Vein endothelial cell (primary cell): ENCODE results near the gene GDI2. TPM values are rescaled to one million over a fixed set of nuclear protein-coding genes. Genes with fewer than 3 reads are reported as not detected.

Experiments
- total RNA-seq: library from RNA; depleted of rRNA; stranded (reverse); fragments of >200 nt; gene quantifications from 2 replicates; pipeline ENCODE4 v1.2.3, GENCODE V29; 2012

The GDI2 gene
- total RNA-seq, result 629 and 694 TPM in 2 replicates

DNA sequence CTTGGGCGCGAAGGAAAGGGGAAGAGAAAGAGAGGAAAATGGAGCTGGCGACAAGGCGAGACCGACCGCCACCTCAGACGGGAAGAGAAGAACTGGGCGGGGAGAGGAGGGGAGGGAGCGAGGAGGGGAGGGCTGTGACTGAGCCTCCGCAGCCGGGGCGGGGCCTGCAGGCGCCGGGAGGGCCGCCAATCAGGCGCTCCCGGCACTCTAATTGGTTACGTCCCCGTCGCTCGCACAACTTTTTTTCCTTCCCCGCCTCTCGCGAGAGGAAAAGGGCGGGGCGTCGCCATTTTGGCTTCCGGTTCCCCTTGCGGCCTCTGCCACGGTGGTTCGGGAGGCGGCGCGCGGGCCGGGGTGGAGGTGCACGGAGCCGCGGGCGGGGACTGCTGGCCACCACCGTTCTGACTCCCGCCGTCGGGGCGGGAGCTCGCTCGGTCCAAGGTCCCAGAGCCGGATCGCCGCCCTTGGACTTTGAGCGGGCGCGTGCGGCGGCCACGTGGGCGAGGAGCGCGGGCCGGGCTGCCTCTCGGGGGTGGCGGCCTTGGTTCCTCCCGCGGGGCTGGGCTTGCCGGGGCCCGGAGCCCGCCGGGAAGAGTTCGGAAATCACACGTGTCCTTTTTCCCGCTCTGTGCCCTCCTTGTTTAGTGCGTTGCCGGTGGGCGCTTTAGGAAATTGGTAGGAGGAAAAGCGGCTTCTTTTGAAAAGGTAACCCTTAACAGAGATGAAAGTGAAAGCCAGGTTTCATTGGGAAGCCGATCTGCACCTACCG lies at the start of gene GDI2:
Gene GDI2 (minus strand): TSS at position 94 of the 769 bp plus-strand sequence. CDS start 176 bp downstream, outside the sequence.

Other genes starting within 250 kb of the GDI2 start
- 7.8 and 8.8 TPM in 2 replicates for gene ASB13, start 146.8 kb downstream of the GDI2 start, total RNA-seq
- 74.0 and 76.4 TPM in 2 replicates for gene TASOR2, start 128.6 kb downstream of the GDI2 start, total RNA-seq
- gene ANKRD16, start 76.5 kb upstream of the GDI2 start, total RNA-seq, result 7.4 and 9.5 TPM in 2 replicates
- 84.8 and 106 TPM in 2 replicates for gene FBH1, start 76.8 kb upstream of the GDI2 start, total RNA-seq
- 17.2 and 17.3 TPM in 2 replicates for gene IL15RA, start 164.1 kb upstream of the GDI2 start, total RNA-seq
- gene IL2RA, start 248.9 kb upstream of the GDI2 start, total RNA-seq, result not detected in 2 replicates